Measurements from ENCODE around the gene ZNF587B.

DNA sequence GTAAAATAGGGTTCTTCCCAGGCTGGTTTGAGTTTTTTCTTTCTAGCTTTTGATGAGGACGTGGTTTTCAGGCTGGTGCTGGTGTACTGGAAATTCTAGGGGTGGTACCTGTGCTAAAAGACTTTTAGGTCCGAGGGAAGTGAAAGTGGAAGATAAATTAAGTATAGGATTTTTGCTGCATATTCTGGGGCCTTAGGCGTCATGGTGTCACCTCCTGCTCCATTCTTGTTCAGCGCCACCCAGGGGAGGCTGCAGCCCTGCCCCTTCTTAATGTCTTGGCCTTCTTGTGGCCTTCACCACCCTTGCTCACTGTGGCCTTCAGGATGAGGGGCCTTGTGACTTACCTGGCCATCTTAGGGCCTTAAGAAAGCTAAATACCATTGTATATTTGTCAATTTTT lies 27.8 kb upstream of the ZNF587B start:
- TF ChIP-seq, protein P1, sequence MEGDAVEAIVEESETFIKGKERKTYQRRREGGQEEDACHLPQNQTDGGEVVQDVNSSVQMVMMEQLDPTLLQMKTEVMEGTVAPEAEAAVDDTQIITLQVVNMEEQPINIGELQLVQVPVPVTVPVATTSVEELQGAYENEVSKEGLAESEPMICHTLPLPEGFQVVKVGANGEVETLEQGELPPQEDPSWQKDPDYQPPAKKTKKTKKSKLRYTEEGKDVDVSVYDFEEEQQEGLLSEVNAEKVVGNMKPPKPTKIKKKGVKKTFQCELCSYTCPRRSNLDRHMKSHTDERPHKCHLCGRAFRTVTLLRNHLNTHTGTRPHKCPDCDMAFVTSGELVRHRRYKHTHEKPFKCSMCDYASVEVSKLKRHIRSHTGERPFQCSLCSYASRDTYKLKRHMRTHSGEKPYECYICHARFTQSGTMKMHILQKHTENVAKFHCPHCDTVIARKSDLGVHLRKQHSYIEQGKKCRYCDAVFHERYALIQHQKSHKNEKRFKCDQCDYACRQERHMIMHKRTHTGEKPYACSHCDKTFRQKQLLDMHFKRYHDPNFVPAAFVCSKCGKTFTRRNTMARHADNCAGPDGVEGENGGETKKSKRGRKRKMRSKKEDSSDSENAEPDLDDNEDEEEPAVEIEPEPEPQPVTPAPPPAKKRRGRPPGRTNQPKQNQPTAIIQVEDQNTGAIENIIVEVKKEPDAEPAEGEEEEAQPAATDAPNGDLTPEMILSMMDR (IDR thresholded peaks at IDR 0.05): no peak
- TF ChIP-seq POLR2A (IDR thresholded peaks at IDR 0.05) (no peak), EP300 (IDR thresholded peaks at IDR 0.05; ENCODE audit: low read depth) (no peak), POLR2AphosphoS5 (IDR thresholded peaks at IDR 0.05) (no peak)
